Retinal pigment epithelial cell (primary cell): ENCODE results near the gene CCDC12.

Experiments used
- DNase-seq: peaks from one replicate; pipeline ENCODE4 v3.0.0-alpha.2; 2010; ENCODE audit warnings: low read depth
- H3K4me3 ChIP-seq: 2 replicates; pipeline ENCODE4 v1.5.1; 2011; ENCODE audit warnings: mild to moderate bottlenecking, low read length, control low read depth, moderate library complexity
- TF ChIP-seq, protein P1 (sequence below): conservative IDR thresholded peaks from 2 replicates; pipeline ENCODE4 v1.5.1; 2011; ENCODE audit warnings: low read depth, low read length, control low read depth, inconsistent platforms

Gene CCDC12

DNA sequence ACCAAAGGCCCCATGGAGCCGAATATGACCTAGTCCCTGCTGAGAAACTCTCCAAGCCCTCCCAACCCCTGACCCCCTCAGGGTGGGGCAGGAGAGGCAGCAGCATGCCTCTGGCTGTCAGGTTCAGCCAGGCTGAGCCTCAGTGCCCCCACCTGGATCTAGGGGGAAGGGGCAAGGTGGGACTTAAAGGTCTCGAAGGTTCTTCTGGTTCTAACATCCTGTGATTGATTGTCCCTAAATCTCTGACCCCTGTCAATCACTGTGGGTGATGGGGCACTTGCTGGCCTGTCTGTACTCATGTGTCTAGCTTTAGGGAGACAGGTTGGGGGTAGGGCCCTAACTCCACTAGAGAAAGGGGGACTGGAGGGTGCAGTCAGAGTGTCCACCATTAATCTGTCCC lies 16.7 kb upstream of the CCDC12 start:
- H3K4me3 ChIP-seq = no peak overlapping the region
- DNase-seq = no peak
- TF ChIP-seq, protein P1, sequence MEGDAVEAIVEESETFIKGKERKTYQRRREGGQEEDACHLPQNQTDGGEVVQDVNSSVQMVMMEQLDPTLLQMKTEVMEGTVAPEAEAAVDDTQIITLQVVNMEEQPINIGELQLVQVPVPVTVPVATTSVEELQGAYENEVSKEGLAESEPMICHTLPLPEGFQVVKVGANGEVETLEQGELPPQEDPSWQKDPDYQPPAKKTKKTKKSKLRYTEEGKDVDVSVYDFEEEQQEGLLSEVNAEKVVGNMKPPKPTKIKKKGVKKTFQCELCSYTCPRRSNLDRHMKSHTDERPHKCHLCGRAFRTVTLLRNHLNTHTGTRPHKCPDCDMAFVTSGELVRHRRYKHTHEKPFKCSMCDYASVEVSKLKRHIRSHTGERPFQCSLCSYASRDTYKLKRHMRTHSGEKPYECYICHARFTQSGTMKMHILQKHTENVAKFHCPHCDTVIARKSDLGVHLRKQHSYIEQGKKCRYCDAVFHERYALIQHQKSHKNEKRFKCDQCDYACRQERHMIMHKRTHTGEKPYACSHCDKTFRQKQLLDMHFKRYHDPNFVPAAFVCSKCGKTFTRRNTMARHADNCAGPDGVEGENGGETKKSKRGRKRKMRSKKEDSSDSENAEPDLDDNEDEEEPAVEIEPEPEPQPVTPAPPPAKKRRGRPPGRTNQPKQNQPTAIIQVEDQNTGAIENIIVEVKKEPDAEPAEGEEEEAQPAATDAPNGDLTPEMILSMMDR = no peak

GRCh38 chr3:46992231-46992630 lies 15.7 kb upstream of the CCDC12 start:
- TF ChIP-seq, protein P1 = no peak
- DNase-seq = no peak
- no peak overlapping the region for H3K4me3 ChIP-seq

DNA sequence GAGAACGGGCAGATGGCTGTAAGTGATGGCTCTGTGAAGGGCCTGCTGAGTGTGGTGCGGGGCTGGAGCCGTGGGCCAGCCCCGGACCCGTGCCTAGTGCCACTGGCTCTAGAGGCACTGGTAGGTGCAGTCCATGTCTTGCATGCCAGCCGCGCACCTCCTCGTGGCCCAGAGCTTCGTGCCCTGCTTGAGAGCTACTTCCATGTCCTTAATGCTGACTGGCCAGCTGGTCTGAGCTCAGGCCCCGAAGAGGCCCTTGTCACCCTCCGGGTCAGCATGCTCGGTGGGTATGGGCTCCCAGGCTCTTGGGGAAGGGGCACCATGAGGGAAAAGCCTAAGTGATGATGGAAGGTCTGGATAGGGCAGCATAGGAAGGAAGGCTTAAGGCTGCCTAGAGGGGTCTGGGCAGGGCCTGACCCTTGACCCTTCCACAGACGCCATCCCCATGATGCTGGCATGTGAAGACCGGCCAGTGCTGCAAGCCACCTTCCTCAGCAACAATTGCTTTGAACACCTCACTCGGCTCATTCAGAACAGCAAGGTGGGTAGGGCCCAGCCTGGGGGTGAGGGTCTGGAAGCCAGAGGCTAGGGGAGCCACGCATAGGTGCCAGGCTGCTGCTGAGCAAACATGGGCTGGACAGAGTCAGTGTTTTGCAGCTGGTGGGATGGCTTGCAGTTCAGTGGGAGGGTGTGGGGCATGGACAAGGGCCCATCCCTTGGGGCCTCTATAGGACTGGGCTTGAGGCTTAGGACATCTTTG lies 15.0 kb upstream of the CCDC12 start:
- DNase-seq = no peak
- TF ChIP-seq, protein P1 = no peak
- H3K4me3 ChIP-seq = no peak overlapping the region

DNA sequence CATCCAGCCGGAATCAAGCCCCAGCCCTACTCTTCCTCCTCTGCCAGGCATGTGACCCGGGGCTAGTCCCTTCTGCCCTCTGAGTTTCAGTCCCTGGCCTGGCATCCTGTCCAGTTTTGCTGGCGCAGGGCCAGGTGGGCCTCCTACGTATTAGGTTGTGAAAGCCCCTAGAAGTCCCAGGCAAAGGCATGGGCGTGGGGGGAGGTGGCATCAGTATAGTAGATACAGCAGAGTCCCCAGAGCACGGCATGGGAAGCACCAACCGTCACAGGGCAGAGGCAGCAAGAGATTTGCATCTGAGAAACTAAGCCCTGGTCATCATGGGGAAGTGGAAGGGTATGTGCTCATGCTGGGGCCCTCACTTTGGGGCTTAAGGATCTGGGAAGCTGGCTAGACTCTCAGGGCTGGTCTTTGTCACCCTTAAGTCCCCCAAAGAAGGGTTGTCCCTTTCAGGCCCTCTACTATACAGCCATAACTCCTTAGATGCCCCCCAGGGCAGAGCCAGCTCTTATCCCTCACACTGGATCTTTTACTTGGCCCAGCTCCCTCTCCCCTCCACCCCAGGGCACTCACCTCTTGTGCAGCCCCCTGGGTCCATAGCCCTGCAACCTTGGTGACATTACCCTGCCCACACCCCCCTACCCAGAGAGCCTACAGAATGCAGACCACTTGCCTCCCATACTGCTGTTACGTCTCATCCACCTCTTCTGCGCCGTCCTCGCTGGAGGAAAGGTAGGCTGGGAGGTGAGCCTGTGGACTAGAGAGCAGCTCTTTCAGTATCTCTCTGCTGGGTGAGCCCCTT lies 14.2 kb upstream of the CCDC12 start:
- H3K4me3 ChIP-seq = no peak overlapping the region
- TF ChIP-seq, protein P1 = no peak
- DNase-seq = no peak

- TF ChIP-seq, protein P1 = no peak
- no peak for DNase-seq
- no peak overlapping the region for H3K4me3 ChIP-seq
These were observed 12.7 kb upstream of the CCDC12 start for GRCh38 chr3:46989146-46989810.

DNA sequence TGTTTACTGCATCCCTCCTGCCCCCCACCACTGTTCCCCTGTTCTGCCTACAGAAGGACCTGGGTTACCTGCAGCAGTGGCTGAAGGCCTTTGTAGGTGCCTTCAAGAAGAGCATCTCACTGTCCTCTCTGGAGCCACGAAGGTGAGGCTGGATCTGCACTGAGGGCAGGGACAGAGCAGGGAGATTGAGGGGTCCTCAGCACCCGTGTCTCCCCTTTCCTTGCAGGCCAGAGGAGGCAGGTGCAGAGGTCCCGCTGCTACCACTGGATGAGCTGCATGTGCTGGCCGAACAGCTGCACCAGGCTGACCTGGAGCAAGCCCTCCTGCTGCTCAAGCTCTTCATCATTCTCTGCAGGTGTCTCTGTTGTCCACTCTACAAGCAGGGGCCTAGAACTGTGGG lies 12.1 kb upstream of the CCDC12 start:
- TF ChIP-seq, protein P1 = no peak
- H3K4me3 ChIP-seq = no peak overlapping the region

More for the DNA sequence above, 12.1 kb upstream of the CCDC12 start:
- no peak for DNase-seq
